GM12878 (cell line): ENCODE data around the gene CCNJL. TPM values are rescaled to one million over a fixed set of nuclear protein-coding genes. Genes with fewer than 3 reads are reported as not detected.
"Not testable (repeated sequence)": the region's sequence is repeated elsewhere in the genome, so short reads cannot be mapped to it uniquely, and the experiment has no call there.

Experiments used
- ATAC-seq: fragments of 200-7000 bp; cut with Tn5 transposase; 3 replicates; pipeline ENCODE4 v1.9.1; 2020; ENCODE audit warnings: mild to moderate bottlenecking, moderate library complexity
- BruUV-seq: library from RNA; stranded (reverse); fragments of 400-500 nt; replicated peaks from 2 replicates; lab custom pipeline; 2021; lab: Mats Ljungman, UMichigan
- CTCF ChIA-PET: fragments of 300-600 bp; sonication (Branson Sonifier 250); formaldehyde crosslinking; extraction: SDS; loops from one replicate; lab custom pipeline; 2021; ENCODE audit warnings: inconsistent platforms; lab: Yijun Ruan, JAX
- POLR2A ChIA-PET: fragments of 350-600 bp; formaldehyde crosslinking; extraction: SDS; loops from one replicate; lab custom pipeline; 2021; ENCODE audit warnings: inconsistent platforms; lab: Charles Lee
- RAD21 ChIA-PET: fragments of 300-600 bp; sonication (Branson Sonifier 250); formaldehyde crosslinking; loops from one replicate; lab custom pipeline; 2023; ENCODE audit warnings: antibody characterized with exemption; ENCODE audit not compliant: unreplicated experiment; lab: Charles Lee
- SMC1A ChIA-PET: fragments of 300-600 bp; sonication (Branson Sonifier 250); formaldehyde crosslinking; loops from one replicate; lab custom pipeline; 2023; ENCODE audit not compliant: unreplicated experiment, uncharacterized antibody; lab: Charles Lee
- DNase-seq: peaks from one replicate; pipeline ENCODE4 v3.0.0-alpha.2; 2011; ENCODE audit warnings: low read depth, low spot score
- FAIRE-seq: peaks from 3 replicates; lab custom pipeline; 2011; peaks lifted over from hg19 to GRCh38; lab: Jason Lieb, UNC
- H2AFZ ChIP-seq: 2 replicates; pipeline ENCODE4 v1.6.0; 2011; ENCODE audit warnings: low read depth, low read length, control low read depth; ENCODE audit not compliant: control insufficient read depth
- H3K27ac ChIP-seq: 2 replicates; pipeline ENCODE4 v1.5.1; 2011; ENCODE audit warnings: control low read depth; ENCODE audit not compliant: control insufficient read depth, insufficient read depth
- H3K27me3 ChIP-seq, 2 experiments: replicated peaks in 1 of 2; 2 replicates each; pipeline versions ENCODE4 v1.6.0 to v1.6.1; 2011; ENCODE audit warnings: low read length in 1 of 2; ENCODE audit not compliant: control insufficient read depth in 2 of 2, insufficient read depth in 2 of 2
- H3K36me3 ChIP-seq, 2 experiments: 2 replicates each; pipeline ENCODE4 v1.5.1; 2011; ENCODE audit warnings: low read length in 1 of 2; ENCODE audit not compliant: control insufficient read depth in 2 of 2, insufficient read depth in 2 of 2
- H3K4me1 ChIP-seq: 2 replicates; pipeline ENCODE4 v1.6.1; 2011; ENCODE audit warnings: mild to moderate bottlenecking, low read length, moderate library complexity, mixed read lengths; ENCODE audit not compliant: control insufficient read depth, insufficient read depth
- H3K4me2 ChIP-seq: 2 replicates; pipeline ENCODE4 v1.6.0; 2011; ENCODE audit warnings: control low read depth; ENCODE audit not compliant: control insufficient read depth, insufficient read depth
- H3K4me3 ChIP-seq: fragments of 200-600 bp; sonication (generic); 2 replicates; pipeline ENCODE4 v1.5.1; 2016
- H3K79me2 ChIP-seq: 2 replicates; pipeline ENCODE4 v1.6.0; 2011; ENCODE audit warnings: low read length; ENCODE audit not compliant: control insufficient read depth, insufficient read depth
- H3K9ac ChIP-seq: 2 replicates; pipeline ENCODE4 v1.8.0; 2011; ENCODE audit warnings: low read length, control low read depth, mixed read lengths; ENCODE audit not compliant: control insufficient read depth, insufficient read depth
- H3K9me3 ChIP-seq: replicated peaks from 3 replicates; pipeline ENCODE4 v1.5.1; 2011; ENCODE audit warnings: mild to moderate bottlenecking, low read length; ENCODE audit not compliant: control insufficient read depth, insufficient read depth
- H4K20me1 ChIP-seq: 2 replicates; pipeline ENCODE4 v1.6.0; 2011; ENCODE audit not compliant: control insufficient read depth, insufficient read depth
- ESRRA ChIP-seq: IDR thresholded peaks from 2 replicates; pipeline ENCODE4 v1.6.1; 2012; ENCODE audit warnings: mild to moderate bottlenecking, low read length, improper control_type of control experiment
- HDAC2 ChIP-seq: fragments of 200-600 bp; sonication (generic); IDR thresholded peaks from 2 replicates; pipeline ENCODE4 v1.6.1; 2017
- HDAC6 ChIP-seq: fragments of 200-600 bp; sonication (generic); IDR thresholded peaks from one replicate; pipeline ENCODE4 v1.8.0; 2017; ENCODE audit warnings: antibody characterized with exemption; ENCODE audit not compliant: unreplicated experiment
- RCOR1 ChIP-seq: conservative IDR thresholded peaks from 2 replicates; pipeline ENCODE4 v1.6.1; 2012; ENCODE audit warnings: low read depth, low read length, improper control_type of control experiment
- ZNF274 ChIP-seq: IDR thresholded peaks from one replicate; pipeline ENCODE4 v1.8.0; 2011; ENCODE audit not compliant: insufficient read length, insufficient read depth
- in situ Hi-C: fragments of 300-500 bp; cut with MboI; formaldehyde crosslinking; loops from 9 replicates; pipeline ENCODE4 v1.14.3; 2018; ENCODE audit warnings: mixed read lengths
- intact Hi-C: fragments of 100-400 bp; cut with micrococcal nuclease; formaldehyde crosslinking; loops from one replicate; pipeline ENCODE4 v1.14.2; 2022; ENCODE audit not compliant: unreplicated experiment
- polyA plus RNA-seq, 11 experiments: library from polyadenylated mRNA; depleted of rRNA in 4 of 11; unstranded in 6 of 11; stranded (reverse) in 5 of 11; fragments of >200 nt; fragmentation: Nextera tagmentation in 4 of 11; fragmentation: Illumina TruSeq in 1 of 11; extraction: Ambion mirVana in 4 of 11; extraction: Trizol in 1 of 11; gene quantifications; 1 replicate in 1 of 11; 2 replicates in 10 of 11; pipeline versions ENCODE4 v1.2.1 to v1.2.3, GENCODE V29; 2011 to 2016; ENCODE audit warnings: inconsistent platforms in 2 of 11, missing spikeins in 2 of 11, low read depth in 1 of 11
- total RNA-seq, 4 experiments: library from RNA; depleted of rRNA in 3 of 4; stranded (reverse); fragments of >200 nt in 3 of 4; fragmentation: Illumina TruSeq in 1 of 4; extraction: Trizol in 1 of 4; gene quantifications; 2 replicates each; pipeline versions ENCODE4 v1.2.1 to v1.2.3, GENCODE V29; 2013 to 2021
- TF ChIP-seq, protein P1 (sequence below): IDR thresholded peaks from 2 replicates; pipeline ENCODE4 v1.6.1; 2012; ENCODE audit warnings: low read depth, low read length, improper control_type of control experiment

CCNJL gene
- total and polyA plus RNA-seq, 10 of the 15 experiments (the other 5 are each of a cell fraction or from before 2014, with no cell fraction given): 0.09 to 0.20 (median 0.10) TPM; not detected in 7

DNA sequence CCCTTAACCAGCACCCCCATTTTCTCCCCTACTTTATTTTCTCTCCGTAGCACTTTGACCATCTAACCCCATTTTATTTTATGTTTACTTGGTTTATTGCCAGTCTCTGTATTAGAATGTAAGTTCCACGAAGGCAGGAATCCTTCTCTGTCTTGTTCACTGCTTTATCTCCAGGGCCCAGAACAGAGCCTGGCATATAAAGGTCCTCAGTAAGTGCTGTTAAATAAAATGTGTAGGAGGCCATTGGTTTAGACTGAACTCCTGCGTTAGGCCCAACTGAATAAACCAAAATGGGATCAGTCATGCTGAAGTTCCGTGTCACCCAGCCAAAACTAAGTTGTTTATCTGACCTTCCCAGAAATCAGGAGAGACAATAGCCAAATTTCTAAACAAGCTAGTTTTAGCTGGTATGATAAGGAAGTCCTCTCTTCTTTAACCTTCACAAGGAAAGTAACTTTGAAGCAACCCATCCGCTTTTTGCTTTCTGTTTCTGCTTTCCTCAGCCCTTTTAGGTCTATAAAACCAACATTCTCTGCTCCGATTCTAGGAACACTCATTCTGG, 29.0 kb upstream of the CCNJL start (continued):
- TF ChIP-seq HDAC6 (no peak), ZNF274 (no peak), RCOR1 (no peak), ESRRA (no peak), HDAC2 (no peak)
- TF ChIP-seq, protein P1, sequence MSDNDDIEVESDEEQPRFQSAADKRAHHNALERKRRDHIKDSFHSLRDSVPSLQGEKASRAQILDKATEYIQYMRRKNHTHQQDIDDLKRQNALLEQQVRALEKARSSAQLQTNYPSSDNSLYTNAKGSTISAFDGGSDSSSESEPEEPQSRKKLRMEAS: no peak

GRCh38 chr5:160340513-160340912, 28.1 kb upstream of the CCNJL start:
- ATAC-seq, H3K9ac ChIP-seq, H3K9me3 ChIP-seq, H3K27me3 ChIP-seq, H3K4me3 ChIP-seq, H4K20me1 ChIP-seq, H3K4me2 ChIP-seq, DNase-seq, BruUV-seq, intact Hi-C loops, H3K27ac ChIP-seq, H3K4me1 ChIP-seq, H2AFZ ChIP-seq, H3K79me2 ChIP-seq, H3K36me3 ChIP-seq, FAIRE-seq: not testable (repeated sequence)
- POLR2A ChIA-PET: interaction anchor here (0.6 kb wide), 1 partner anchor 191 kb away, joined by 5 read pairs; no protein-coding TSS in a partner anchor
- CTCF ChIA-PET: interaction anchor here (3.0 to 10.5 kb wide), 2 partner anchors 317 to 319 kb away, joined by 13 to 162 read pairs; no protein-coding TSS in a partner anchor
- SMC1A ChIA-PET: interaction anchor here (1.5 to 13.7 kb wide), 3 partner anchors 96 to 317 kb away, joined by 3 to 149 read pairs (median 67); no protein-coding TSS in a partner anchor
- RAD21 ChIA-PET: interaction anchor here (6.4 kb wide), 1 partner anchor 141 kb away, joined by 66 read pairs; no protein-coding TSS in a partner anchor
- in situ Hi-C loops: loop anchor here (10.0 kb wide), 1 partner anchor 266 kb away; no protein-coding TSS in a partner anchor
